Measurements from ENCODE around the gene BCL3. TPM values are rescaled to one million over a fixed set of nuclear protein-coding genes. Genes with fewer than 3 reads are reported as not detected.

Gene BCL3
- total and polyA plus RNA-seq, 2 of the 4 experiments (the other 2 are of a cell fraction), result 1.6 to 26.0 TPM

GRCh38 chr19:44700547-44700946 is 48.0 kb upstream of the BCL3 start:
- no peaks in the 10 kb centered on the region for H3K79me1 ChIP-seq (ENCODE audit: low read depth in 1 of 2, low read length in 2 of 2)
- H3K9ac ChIP-seq (ENCODE audit: low read depth, low read length), result no peak overlapping the region
- no peak overlapping the region for H4K5ac ChIP-seq (ENCODE audit: low read depth, low read length)
- no peak overlapping the region for H2BK15ac ChIP-seq (ENCODE audit: low read depth, low read length)
- H3K4me1 ChIP-seq (ENCODE audit: control insufficient read depth, insufficient read depth, low read length), result no peaks in the 10 kb centered on the region
- no peak overlapping the region for H3K4me2 ChIP-seq (ENCODE audit: low read depth, low read length)
- H2AFZ ChIP-seq (replicated peaks; ENCODE audit: low read length, poor library complexity), result no peak overlapping the region
- H3K27me3 ChIP-seq (ENCODE audit: control insufficient read depth, insufficient read depth, low read length), result peaks cover 4% of the 10 kb centered on the region
- H4K20me1 ChIP-seq (ENCODE audit: insufficient read depth, low read length), result no peaks in the 10 kb centered on the region
- H2AK9ac ChIP-seq (replicated peaks; ENCODE audit: low read depth, low read length, poor library complexity), result no peak overlapping the region
- H2BK20ac ChIP-seq (ENCODE audit: low read depth, low read length), result no peak overlapping the region
- no peak overlapping the region for H2BK120ac ChIP-seq (ENCODE audit: low read depth, low read length)
- dilution Hi-C loops (cut with HindIII; ENCODE audit: low sequenced_read_pairs, unreplicated experiment), result no loop called here
- DNase-seq (no peak), ATAC-seq (ENCODE audit: low read depth) (no peak)
- in situ Hi-C loops (cut with MboI; ENCODE audit: low sequenced_read_pairs), result no loop called here
- no peak overlapping the region for H3K4ac ChIP-seq (ENCODE audit: low read depth, low read length)
- no peak overlapping the region for H3K23ac ChIP-seq (ENCODE audit: low read depth, low read length)
- no peak overlapping the region for H4K8ac ChIP-seq (ENCODE audit: low read depth in 2 of 2, low read length in 2 of 2)
- H3K14ac ChIP-seq (replicated peaks; ENCODE audit: low read depth, low read length), result no peak overlapping the region
- intact Hi-C loops (cut with micrococcal nuclease), result no loop called here
- H3K36me3 ChIP-seq (ENCODE audit: control insufficient read depth, insufficient read depth, low read length), result no peaks in the 10 kb centered on the region
- no peak overlapping the region for H2BK5ac ChIP-seq (ENCODE audit: low read depth, low read length, poor library complexity, severe bottlenecking)
- H3K56ac ChIP-seq (ENCODE audit: extremely low read depth, insufficient read depth, low read length), result no peak overlapping the region
- no peaks in the 10 kb centered on the region for H3K9me3 ChIP-seq (ENCODE audit: control insufficient read depth, insufficient read depth, low read length)
- H3K4me3 ChIP-seq (ENCODE audit: insufficient read depth, low read depth, low read length), result no peak overlapping the region
- BruUV-seq (replicated peaks), result no TSS peak
- CTCF ChIA-PET, result no interaction called here
- no peak overlapping the region for H3K18ac ChIP-seq (ENCODE audit: low read depth, low read length)
- H3K9me1 ChIP-seq (ENCODE audit: insufficient read depth, low read length), result no peaks in the 10 kb centered on the region
- WGBS, 2 experiments (ENCODE audit: extremely low coverage in 2 of 2, insufficient read length in 1 of 2), result 100% methylated on average over 2 of the region's 5 CpGs; no CpG with 5 or more reads in 1 of the 2 experiments
- no peak overlapping the region for H2AK5ac ChIP-seq (ENCODE audit: low read depth, low read length)
- no peak overlapping the region for H4K91ac ChIP-seq (ENCODE audit: insufficient read depth, low read depth, low read length)
- TF ChIP-seq BHLHE40 (IDR thresholded peaks at IDR 0.05; ENCODE audit: low read depth, low read length) (no peak), CTCF (conservative IDR thresholded peaks at IDR 0.05; ENCODE audit: low read depth, low read length) (no peak), FOS (IDR thresholded peaks at IDR 0.05; ENCODE audit: low read depth, low read length) (no peak), RFX5 (IDR thresholded peaks at IDR 0.05; ENCODE audit: low read depth, low read length) (no peak), ELK1 (IDR thresholded peaks at IDR 0.05; ENCODE audit: borderline replicate concordance, low read depth, low read length) (no peak), NFE2L2 (IDR thresholded peaks at IDR 0.05; ENCODE audit: low read depth, low read length) (no peak), MAFK (IDR thresholded peaks at IDR 0.05; ENCODE audit: low read depth, low read length) (no peak)
- no peak overlapping the region for H3K27ac ChIP-seq (ENCODE audit: insufficient read depth, low read length)
- POLR2A ChIA-PET (ENCODE audit: unreplicated experiment), result no interaction called here
